PC-3 (cell line): ENCODE results near the gene ANKH.

ENCODE experiments used
- CTCF ChIP-seq: fragments of 300-600 bp; sonication (generic); conservative IDR thresholded peaks from 2 replicates; pipeline ENCODE4 v1.5.1; 2017; ENCODE audit warnings: antibody characterized with exemption, low read depth, mild to moderate bottlenecking, low read length
- EZH2phosphoT487 ChIP-seq: fragments of 300-600 bp; sonication (generic); IDR thresholded peaks from 2 replicates; pipeline ENCODE4 v1.6.1; 2018; ENCODE audit warnings: mild to moderate bottlenecking, antibody characterized with exemption, low read length, borderline replicate concordance

GRCh38 chr5:14894748-14895147 is 23.2 kb upstream of the ANKH start:
- TF ChIP-seq EZH2phosphoT487 (no peak), CTCF (no peak)
